H1 (cell line): ENCODE data around the gene C2orf80. TPM values are rescaled to one million over a fixed set of nuclear protein-coding genes. Genes with fewer than 3 reads are reported as not detected.

Experiments
- BCL11A ChIP-seq, 2 experiments: IDR thresholded peaks; one replicate each; pipeline ENCODE4 v1.6.1; 2011; ENCODE audit warnings: low read depth in 2 of 2, low read length in 2 of 2, mild to moderate bottlenecking in 2 of 2
- EP300 ChIP-seq, 2 experiments: IDR thresholded peaks; 1 replicate in 1 of 2; 2 replicates in 1 of 2; pipeline ENCODE4 v1.6.1; 2011 to 2012; ENCODE audit warnings: low read depth in 2 of 2, low read length in 2 of 2, mild to moderate bottlenecking in 2 of 2, borderline replicate concordance in 1 of 2, inconsistent platforms in 1 of 2, moderate library complexity in 1 of 2
- EZH2 ChIP-seq: fragments of 200-600 bp; sonication (generic); IDR thresholded peaks from 2 replicates; pipeline ENCODE4 v1.7.1; 2012; ENCODE audit warnings: low read depth, mild to moderate bottlenecking, moderate library complexity, low read length, inconsistent platforms; ENCODE audit not compliant: severe bottlenecking
- GTF2F1 ChIP-seq: IDR thresholded peaks from 2 replicates; pipeline ENCODE4 v1.6.1; 2012; ENCODE audit warnings: low read depth, low read length, improper control_type of control experiment, borderline replicate concordance
- HDAC2 ChIP-seq, 2 experiments: fragments of 300-600 bp in 1 of 2; sonication (generic) in 1 of 2; IDR thresholded peaks; 2 replicates each; pipeline ENCODE4 v1.6.1; 2011 to 2012; ENCODE audit warnings: low read depth in 2 of 2, low read length in 2 of 2, mild to moderate bottlenecking in 2 of 2, moderate library complexity in 2 of 2, borderline replicate concordance in 1 of 2, inconsistent platforms in 1 of 2
- RNF2 ChIP-seq: fragments of 200-900, 300-1000 bp; sonication (generic); IDR thresholded peaks from 2 replicates; pipeline ENCODE4 v1.7.1; 2016; ENCODE audit warnings: borderline replicate concordance, low read depth, mild to moderate bottlenecking, antibody characterized with exemption, low read length; ENCODE audit not compliant: poor library complexity, severe bottlenecking; ENCODE audit errors: missing control alignments
- TAF1 ChIP-seq: IDR thresholded peaks from 2 replicates; pipeline ENCODE4 v1.6.1; 2011; ENCODE audit warnings: mild to moderate bottlenecking, low read depth, low read length
- polyA plus RNA-seq, 7 experiments: library from polyadenylated mRNA; depleted of rRNA in 3 of 7; stranded (reverse) in 5 of 7; unstranded in 2 of 7; fragments of >200 nt in 5 of 7; fragments of 200-250 nt in 2 of 7; gene quantifications; 1 replicate in 5 of 7; 2 replicates in 1 of 7; 4 replicates in 1 of 7; pipeline versions ENCODE4 v1.2.1 to v1.2.3, GENCODE V29; 2011 to 2013; ENCODE audit warnings: missing spikeins in 2 of 7, mixed read lengths in 2 of 7
- total RNA-seq: library from RNA; stranded (reverse); fragmentation: NEBNext Ultra II Directional; extraction: Animal tissue kit (Norgen Biotek cat#: 25700); gene quantifications from 2 replicates; pipeline ENCODE4 v1.2.1, GENCODE V29; 2021
- TF ChIP-seq, protein P1 (sequence below): fragments of 300-600 bp; sonication (generic); IDR thresholded peaks from 2 replicates; pipeline ENCODE4 v1.7.1; 2012; ENCODE audit warnings: low read length, moderate library complexity, mild to moderate bottlenecking, inconsistent platforms; ENCODE audit not compliant: insufficient replicate concordance
- TF ChIP-seq, protein P2 (sequence below): IDR thresholded peaks from 2 replicates; pipeline ENCODE4 v1.6.1; 2012; ENCODE audit warnings: inconsistent platforms

The C2orf80 gene
- total and polyA plus RNA-seq, 2 of the 8 experiments (the other 6 are each of a cell fraction or from before 2014, with no cell fraction given), result 0.97 to 1.1 TPM

DNA sequence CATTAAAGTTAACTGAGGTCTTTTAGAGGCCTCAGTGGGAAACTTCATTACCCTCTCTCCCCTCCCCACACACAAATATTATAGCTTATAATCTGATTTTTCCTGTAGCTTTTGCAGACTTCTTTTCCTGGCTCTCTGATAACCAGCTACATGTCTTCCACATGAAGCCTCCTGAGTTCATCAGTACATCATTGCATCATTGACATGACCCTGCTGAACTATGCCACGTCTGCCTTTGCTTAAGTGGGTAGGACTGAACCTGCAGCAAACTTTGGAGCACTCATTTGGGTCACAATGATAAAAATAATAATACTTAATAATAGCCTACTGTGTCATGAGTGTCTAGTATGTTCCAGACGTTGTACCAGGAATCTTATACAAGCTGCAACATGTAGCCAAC, 33.4 kb downstream of the C2orf80 start (continued):
- TF ChIP-seq, protein P1, sequence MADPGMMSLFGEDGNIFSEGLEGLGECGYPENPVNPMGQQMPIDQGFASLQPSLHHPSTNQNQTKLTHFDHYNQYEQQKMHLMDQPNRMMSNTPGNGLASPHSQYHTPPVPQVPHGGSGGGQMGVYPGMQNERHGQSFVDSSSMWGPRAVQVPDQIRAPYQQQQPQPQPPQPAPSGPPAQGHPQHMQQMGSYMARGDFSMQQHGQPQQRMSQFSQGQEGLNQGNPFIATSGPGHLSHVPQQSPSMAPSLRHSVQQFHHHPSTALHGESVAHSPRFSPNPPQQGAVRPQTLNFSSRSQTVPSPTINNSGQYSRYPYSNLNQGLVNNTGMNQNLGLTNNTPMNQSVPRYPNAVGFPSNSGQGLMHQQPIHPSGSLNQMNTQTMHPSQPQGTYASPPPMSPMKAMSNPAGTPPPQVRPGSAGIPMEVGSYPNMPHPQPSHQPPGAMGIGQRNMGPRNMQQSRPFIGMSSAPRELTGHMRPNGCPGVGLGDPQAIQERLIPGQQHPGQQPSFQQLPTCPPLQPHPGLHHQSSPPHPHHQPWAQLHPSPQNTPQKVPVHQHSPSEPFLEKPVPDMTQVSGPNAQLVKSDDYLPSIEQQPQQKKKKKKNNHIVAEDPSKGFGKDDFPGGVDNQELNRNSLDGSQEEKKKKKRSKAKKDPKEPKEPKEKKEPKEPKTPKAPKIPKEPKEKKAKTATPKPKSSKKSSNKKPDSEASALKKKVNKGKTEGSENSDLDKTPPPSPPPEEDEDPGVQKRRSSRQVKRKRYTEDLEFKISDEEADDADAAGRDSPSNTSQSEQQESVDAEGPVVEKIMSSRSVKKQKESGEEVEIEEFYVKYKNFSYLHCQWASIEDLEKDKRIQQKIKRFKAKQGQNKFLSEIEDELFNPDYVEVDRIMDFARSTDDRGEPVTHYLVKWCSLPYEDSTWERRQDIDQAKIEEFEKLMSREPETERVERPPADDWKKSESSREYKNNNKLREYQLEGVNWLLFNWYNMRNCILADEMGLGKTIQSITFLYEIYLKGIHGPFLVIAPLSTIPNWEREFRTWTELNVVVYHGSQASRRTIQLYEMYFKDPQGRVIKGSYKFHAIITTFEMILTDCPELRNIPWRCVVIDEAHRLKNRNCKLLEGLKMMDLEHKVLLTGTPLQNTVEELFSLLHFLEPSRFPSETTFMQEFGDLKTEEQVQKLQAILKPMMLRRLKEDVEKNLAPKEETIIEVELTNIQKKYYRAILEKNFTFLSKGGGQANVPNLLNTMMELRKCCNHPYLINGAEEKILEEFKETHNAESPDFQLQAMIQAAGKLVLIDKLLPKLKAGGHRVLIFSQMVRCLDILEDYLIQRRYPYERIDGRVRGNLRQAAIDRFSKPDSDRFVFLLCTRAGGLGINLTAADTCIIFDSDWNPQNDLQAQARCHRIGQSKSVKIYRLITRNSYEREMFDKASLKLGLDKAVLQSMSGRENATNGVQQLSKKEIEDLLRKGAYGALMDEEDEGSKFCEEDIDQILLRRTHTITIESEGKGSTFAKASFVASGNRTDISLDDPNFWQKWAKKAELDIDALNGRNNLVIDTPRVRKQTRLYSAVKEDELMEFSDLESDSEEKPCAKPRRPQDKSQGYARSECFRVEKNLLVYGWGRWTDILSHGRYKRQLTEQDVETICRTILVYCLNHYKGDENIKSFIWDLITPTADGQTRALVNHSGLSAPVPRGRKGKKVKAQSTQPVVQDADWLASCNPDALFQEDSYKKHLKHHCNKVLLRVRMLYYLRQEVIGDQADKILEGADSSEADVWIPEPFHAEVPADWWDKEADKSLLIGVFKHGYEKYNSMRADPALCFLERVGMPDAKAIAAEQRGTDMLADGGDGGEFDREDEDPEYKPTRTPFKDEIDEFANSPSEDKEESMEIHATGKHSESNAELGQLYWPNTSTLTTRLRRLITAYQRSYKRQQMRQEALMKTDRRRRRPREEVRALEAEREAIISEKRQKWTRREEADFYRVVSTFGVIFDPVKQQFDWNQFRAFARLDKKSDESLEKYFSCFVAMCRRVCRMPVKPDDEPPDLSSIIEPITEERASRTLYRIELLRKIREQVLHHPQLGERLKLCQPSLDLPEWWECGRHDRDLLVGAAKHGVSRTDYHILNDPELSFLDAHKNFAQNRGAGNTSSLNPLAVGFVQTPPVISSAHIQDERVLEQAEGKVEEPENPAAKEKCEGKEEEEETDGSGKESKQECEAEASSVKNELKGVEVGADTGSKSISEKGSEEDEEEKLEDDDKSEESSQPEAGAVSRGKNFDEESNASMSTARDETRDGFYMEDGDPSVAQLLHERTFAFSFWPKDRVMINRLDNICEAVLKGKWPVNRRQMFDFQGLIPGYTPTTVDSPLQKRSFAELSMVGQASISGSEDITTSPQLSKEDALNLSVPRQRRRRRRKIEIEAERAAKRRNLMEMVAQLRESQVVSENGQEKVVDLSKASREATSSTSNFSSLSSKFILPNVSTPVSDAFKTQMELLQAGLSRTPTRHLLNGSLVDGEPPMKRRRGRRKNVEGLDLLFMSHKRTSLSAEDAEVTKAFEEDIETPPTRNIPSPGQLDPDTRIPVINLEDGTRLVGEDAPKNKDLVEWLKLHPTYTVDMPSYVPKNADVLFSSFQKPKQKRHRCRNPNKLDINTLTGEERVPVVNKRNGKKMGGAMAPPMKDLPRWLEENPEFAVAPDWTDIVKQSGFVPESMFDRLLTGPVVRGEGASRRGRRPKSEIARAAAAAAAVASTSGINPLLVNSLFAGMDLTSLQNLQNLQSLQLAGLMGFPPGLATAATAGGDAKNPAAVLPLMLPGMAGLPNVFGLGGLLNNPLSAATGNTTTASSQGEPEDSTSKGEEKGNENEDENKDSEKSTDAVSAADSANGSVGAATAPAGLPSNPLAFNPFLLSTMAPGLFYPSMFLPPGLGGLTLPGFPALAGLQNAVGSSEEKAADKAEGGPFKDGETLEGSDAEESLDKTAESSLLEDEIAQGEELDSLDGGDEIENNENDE, result no peak
- no peak for TF ChIP-seq BCL11A (IDR thresholded peaks at IDR 0.05; ENCODE audit: low read depth in 2 of 2, low read length in 2 of 2)
- no peak for TF ChIP-seq EP300 (IDR thresholded peaks at IDR 0.05; ENCODE audit: borderline replicate concordance in 1 of 2, low read depth in 2 of 2, low read length in 2 of 2)
- TF ChIP-seq HDAC2 (IDR thresholded peaks at IDR 0.05; ENCODE audit: borderline replicate concordance in 1 of 2, low read depth in 2 of 2, low read length in 2 of 2), result no peak
- TF ChIP-seq TAF1, result no peak
- no peak for TF ChIP-seq EZH2
- TF ChIP-seq, protein P2, sequence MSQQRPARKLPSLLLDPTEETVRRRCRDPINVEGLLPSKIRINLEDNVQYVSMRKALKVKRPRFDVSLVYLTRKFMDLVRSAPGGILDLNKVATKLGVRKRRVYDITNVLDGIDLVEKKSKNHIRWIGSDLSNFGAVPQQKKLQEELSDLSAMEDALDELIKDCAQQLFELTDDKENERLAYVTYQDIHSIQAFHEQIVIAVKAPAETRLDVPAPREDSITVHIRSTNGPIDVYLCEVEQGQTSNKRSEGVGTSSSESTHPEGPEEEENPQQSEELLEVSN, result no peak
- no peak for TF ChIP-seq GTF2F1
- TF ChIP-seq RNF2, result no peak
